HCT116 (cell line): Measurements from ENCODE around the gene PHF21A. TPM values are rescaled to one million over a fixed set of nuclear protein-coding genes. Genes with fewer than 3 reads are reported as not detected.

Experiments used
- ATAC-seq: fragments of 200-7000 bp; cut with Tn5 transposase; 2 replicates; pipeline ENCODE4 v1.9.1; 2020; ENCODE audit warnings: mild to moderate bottlenecking, moderate library complexity
- BruUV-seq: library from RNA; stranded (reverse); fragments of 400-500 nt; replicated peaks from 2 replicates; lab custom pipeline; 2021; lab: Mats Ljungman, UMichigan
- CTCF ChIA-PET: fragments of 300-600 bp; sonication (Branson Sonifier 250); formaldehyde crosslinking; loops from one replicate; lab custom pipeline; 2021; ENCODE audit warnings: antibody characterized with exemption; lab: Charles Lee
- POLR2A ChIA-PET: fragments of 300-600, 350-600 bp; sonication (Branson Sonifier 250); formaldehyde crosslinking; loops from one replicate; lab custom pipeline; 2021; ENCODE audit warnings: antibody characterized with exemption; lab: Charles Lee
- RAD21 ChIA-PET, 2 experiments: fragments of 300-600 bp; sonication (Branson Sonifier 250); formaldehyde crosslinking; loops; one replicate each; lab custom pipeline; 2023; ENCODE audit warnings: low total read pairs in 2 of 2; ENCODE audit not compliant: uncharacterized antibody in 2 of 2, unreplicated experiment in 2 of 2, low non-redundant PET in 1 of 2; lab: Charles Lee
- DNase-seq: peaks from one replicate; pipeline ENCODE4 v3.0.0-alpha.2; 2010; ENCODE audit warnings: low read depth, low spot score
- H2AFZ ChIP-seq: fragments of 200-600 bp; shearing (Covaris generic), sonication (generic); 2 replicates; pipeline ENCODE4 v1.6.1; 2017; ENCODE audit warnings: low read depth, mixed run types, mixed read lengths, antibody characterized with exemption, low read length; ENCODE audit not compliant: poor library complexity, severe bottlenecking
- H3K27ac ChIP-seq: 2 replicates; pipeline ENCODE4 v1.5.1; 2012; ENCODE audit warnings: low read depth, low read length
- H3K27me3 ChIP-seq: fragments of 200-600 bp; sonication (generic); 2 replicates; pipeline ENCODE4 v1.6.1; 2016; ENCODE audit warnings: mixed run types, low read length, mixed read lengths; ENCODE audit not compliant: insufficient read depth
- H3K36me3 ChIP-seq, 2 experiments: fragments of 200-500 bp in 1 of 2; fragments of 200-600 bp in 1 of 2; sonication (Bioruptor generic) in 1 of 2; sonication (generic) in 1 of 2; 2 replicates each; pipeline versions ENCODE4 v1.5.1 to v1.6.1; 2014 to 2016; ENCODE audit warnings: low read length in 2 of 2, inconsistent platforms in 1 of 2, mixed read lengths in 1 of 2, mixed run types in 1 of 2; ENCODE audit not compliant: insufficient read depth in 2 of 2, control insufficient read depth in 1 of 2
- H3K4me1 ChIP-seq, 2 experiments: fragments of 200-600 bp in 1 of 2; sonication (generic) in 1 of 2; 2 replicates each; pipeline versions ENCODE4 v1.5.1 to v1.6.1; 2012 to 2017; ENCODE audit warnings: low read length in 2 of 2, inconsistent platforms in 1 of 2, mild to moderate bottlenecking in 1 of 2, mixed read lengths in 1 of 2, mixed run types in 1 of 2, moderate library complexity in 1 of 2; ENCODE audit not compliant: insufficient read depth in 2 of 2, control insufficient read depth in 1 of 2
- H3K4me2 ChIP-seq: fragments of 200-600 bp; sonication (generic); 2 replicates; pipeline ENCODE4 v1.6.1; 2017; ENCODE audit warnings: mixed run types, low read length, mixed read lengths
- H3K4me3 ChIP-seq, 2 experiments: fragments of 200-600 bp in 1 of 2; sonication (generic) in 1 of 2; replicated peaks in 1 of 2; 2 replicates each; pipeline ENCODE4 v1.5.1; 2011 to 2016; ENCODE audit warnings: low read length in 2 of 2, control low read depth in 1 of 2, low read depth in 1 of 2, mild to moderate bottlenecking in 1 of 2, mixed read lengths in 1 of 2, mixed run types in 1 of 2
- H3K79me2 ChIP-seq: fragments of 200-600 bp; sonication (generic); 2 replicates; pipeline ENCODE4 v1.6.1; 2017; ENCODE audit warnings: mild to moderate bottlenecking, mixed run types, low read length, moderate library complexity, mixed read lengths; ENCODE audit not compliant: insufficient read depth
- H3K9ac ChIP-seq: fragments of 200-600 bp; sonication (generic); 2 replicates; pipeline ENCODE4 v1.6.1; 2016; ENCODE audit warnings: low read length, mixed read lengths
- H3K9me2 ChIP-seq: fragments of 200-600 bp; sonication (generic), shearing (Covaris generic); 2 replicates; pipeline ENCODE4 v1.6.1; 2017; ENCODE audit warnings: mixed run types, mild to moderate bottlenecking, moderate library complexity; ENCODE audit not compliant: insufficient read depth
- H3K9me3 ChIP-seq, 2 experiments: fragments of 200-500 bp in 1 of 2; fragments of 200-600 bp in 1 of 2; sonication (Bioruptor generic) in 1 of 2; sonication (generic) in 1 of 2; 2 replicates each; pipeline ENCODE4 v1.6.1; 2014 to 2017; ENCODE audit warnings: low read length in 2 of 2, mixed read lengths in 2 of 2, inconsistent platforms in 1 of 2, low read depth in 1 of 2, mild to moderate bottlenecking in 1 of 2, mixed run types in 1 of 2, moderate library complexity in 1 of 2; ENCODE audit not compliant: control insufficient read depth in 1 of 2, insufficient read depth in 1 of 2
- H4K20me1 ChIP-seq: fragments of 200-600 bp; sonication (generic), shearing (Covaris generic); 2 replicates; pipeline ENCODE4 v1.6.1; 2017; ENCODE audit warnings: mixed run types, mild to moderate bottlenecking, moderate library complexity; ENCODE audit not compliant: insufficient read depth
- CEBPB ChIP-seq: IDR thresholded peaks from 2 replicates; pipeline ENCODE4 v1.6.1; 2012; ENCODE audit warnings: low read depth
- EGR1 ChIP-seq: IDR thresholded peaks from 2 replicates; pipeline ENCODE4 v1.6.1; 2012; ENCODE audit warnings: low read depth
- ELF1 ChIP-seq: IDR thresholded peaks from 2 replicates; pipeline ENCODE4 v1.6.1; 2012; ENCODE audit warnings: low read depth, borderline replicate concordance
- EZH2 ChIP-seq: fragments of 200-600 bp; sonication (generic); IDR thresholded peaks from 2 replicates; pipeline ENCODE4 v1.6.1; 2017; ENCODE audit warnings: antibody characterized with exemption, mixed run types
- EZH2phosphoT487 ChIP-seq: fragments of 200-600 bp; IDR thresholded peaks from 2 replicates; pipeline ENCODE4 v1.6.1; 2018; ENCODE audit warnings: antibody characterized with exemption, borderline replicate concordance
- FOSL1 ChIP-seq: IDR thresholded peaks from 2 replicates; pipeline ENCODE4 v1.6.1; 2012; ENCODE audit warnings: low read depth
- JUND ChIP-seq: IDR thresholded peaks from 2 replicates; pipeline ENCODE4 v1.6.1; 2012
- POLR2AphosphoS5 ChIP-seq: IDR thresholded peaks from 2 replicates; pipeline ENCODE4 v1.6.1; 2011; ENCODE audit warnings: mild to moderate bottlenecking, low read depth, low read length, moderate library complexity
- RAD21 ChIP-seq: IDR thresholded peaks from 2 replicates; pipeline ENCODE4 v1.6.1; 2012; ENCODE audit warnings: low read depth, mild to moderate bottlenecking
- SRF ChIP-seq: IDR thresholded peaks from 2 replicates; pipeline ENCODE4 v1.6.1; 2012; ENCODE audit warnings: low read depth
- TCF7L2 ChIP-seq: IDR thresholded peaks from 2 replicates; pipeline ENCODE4 v1.7.0; 2011; ENCODE audit warnings: borderline replicate concordance, inconsistent platforms; ENCODE audit not compliant: insufficient read depth, insufficient read length; ENCODE audit errors: extremely low read depth
- YY1 ChIP-seq: IDR thresholded peaks from 2 replicates; pipeline ENCODE4 v1.6.1; 2011; ENCODE audit warnings: low read length, low read depth, moderate library complexity, mild to moderate bottlenecking; ENCODE audit not compliant: insufficient replicate concordance; ENCODE audit errors: extremely low read depth
- ZFX ChIP-seq: fragments of 450-650 bp; IDR thresholded peaks from 2 replicates; pipeline ENCODE4 v1.6.1; 2017
- ZNF274 ChIP-seq: fragments of 200-500 bp; sonication (Bioruptor generic); IDR thresholded peaks from 2 replicates; pipeline ENCODE4 v1.6.1; 2014; ENCODE audit warnings: mild to moderate bottlenecking, low read depth, low read length, inconsistent platforms
- intact Hi-C: fragments of 100-400 bp; cut with micrococcal nuclease; formaldehyde crosslinking; loops from 2 replicates; pipeline ENCODE4 v1.10.0; 2022
- total RNA-seq: library from RNA; stranded (reverse); gene quantifications from one replicate; pipeline ENCODE4 v1.2.1, GENCODE V29; 2021; ENCODE audit not compliant: unreplicated experiment
- TF ChIP-seq, protein P1 (sequence below): IDR thresholded peaks from 2 replicates; pipeline ENCODE4 v1.6.1; 2012
- TF ChIP-seq, protein P2 (sequence below): IDR thresholded peaks from 2 replicates; pipeline ENCODE4 v1.6.1; 2011; ENCODE audit warnings: mild to moderate bottlenecking, low read length, moderate library complexity; ENCODE audit not compliant: insufficient replicate concordance; ENCODE audit errors: extremely low read depth
- TF ChIP-seq, protein P3 (sequence below): IDR thresholded peaks from 2 replicates; pipeline ENCODE4 v1.6.1; 2012; ENCODE audit warnings: low read depth
- TF ChIP-seq, protein P4 (sequence below): IDR thresholded peaks from 2 replicates; pipeline ENCODE4 v1.6.1; 2012

The PHF21A gene
- total RNA-seq, 1 experiment from 2014 or later = 27.0 TPM

GRCh38 chr11:45895553-45896259, 225.5 kb downstream of the PHF21A start:
- intact Hi-C loops = no loop called here
- H3K27me3 ChIP-seq = no peaks in the 10 kb centered on the region
- ChIA-PET CTCF (no interaction called here), RAD21 (no interaction called here), POLR2A (no interaction called here)
- DNase-seq (no peak), ATAC-seq (no peak)
- no peaks in the 10 kb centered on the region for H3K36me3 ChIP-seq
- no TSS peak for BruUV-seq
- no peak overlapping the region for H3K27ac ChIP-seq
- no peaks in the 10 kb centered on the region for H4K20me1 ChIP-seq
- peaks cover 10 to 22% of the 10 kb centered on the region in 2 experiments; a peak in 3 of 4 replicates for H3K4me1 ChIP-seq
- no peaks in the 10 kb centered on the region for H3K9me2 ChIP-seq
- H3K4me3 ChIP-seq = no peak overlapping the region
- no peaks in the 10 kb centered on the region for H3K9me3 ChIP-seq
- no peak overlapping the region for H3K4me2 ChIP-seq
- no peak for TF ChIP-seq YY1
- TF ChIP-seq, protein P1, sequence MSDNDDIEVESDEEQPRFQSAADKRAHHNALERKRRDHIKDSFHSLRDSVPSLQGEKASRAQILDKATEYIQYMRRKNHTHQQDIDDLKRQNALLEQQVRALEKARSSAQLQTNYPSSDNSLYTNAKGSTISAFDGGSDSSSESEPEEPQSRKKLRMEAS = no peak
- no peak for TF ChIP-seq EZH2phosphoT487
- TF ChIP-seq, protein P2, sequence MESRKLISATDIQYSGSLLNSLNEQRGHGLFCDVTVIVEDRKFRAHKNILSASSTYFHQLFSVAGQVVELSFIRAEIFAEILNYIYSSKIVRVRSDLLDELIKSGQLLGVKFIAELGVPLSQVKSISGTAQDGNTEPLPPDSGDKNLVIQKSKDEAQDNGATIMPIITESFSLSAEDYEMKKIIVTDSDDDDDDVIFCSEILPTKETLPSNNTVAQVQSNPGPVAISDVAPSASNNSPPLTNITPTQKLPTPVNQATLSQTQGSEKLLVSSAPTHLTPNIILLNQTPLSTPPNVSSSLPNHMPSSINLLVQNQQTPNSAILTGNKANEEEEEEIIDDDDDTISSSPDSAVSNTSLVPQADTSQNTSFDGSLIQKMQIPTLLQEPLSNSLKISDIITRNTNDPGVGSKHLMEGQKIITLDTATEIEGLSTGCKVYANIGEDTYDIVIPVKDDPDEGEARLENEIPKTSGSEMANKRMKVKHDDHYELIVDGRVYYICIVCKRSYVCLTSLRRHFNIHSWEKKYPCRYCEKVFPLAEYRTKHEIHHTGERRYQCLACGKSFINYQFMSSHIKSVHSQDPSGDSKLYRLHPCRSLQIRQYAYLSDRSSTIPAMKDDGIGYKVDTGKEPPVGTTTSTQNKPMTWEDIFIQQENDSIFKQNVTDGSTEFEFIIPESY = no peak
- TF ChIP-seq TCF7L2 = no peak
- TF ChIP-seq RAD21 = no peak
- TF ChIP-seq SRF = no peak
- TF ChIP-seq CEBPB = no peak
- TF ChIP-seq EZH2 = no peak
- TF ChIP-seq EGR1 = no peak
- no peak for TF ChIP-seq JUND
- no peak for TF ChIP-seq POLR2AphosphoS5
- TF ChIP-seq ZNF274 = no peak
- no peak for TF ChIP-seq ELF1
- no peak for TF ChIP-seq FOSL1
- no peak for TF ChIP-seq ZFX
- TF ChIP-seq, protein P3, sequence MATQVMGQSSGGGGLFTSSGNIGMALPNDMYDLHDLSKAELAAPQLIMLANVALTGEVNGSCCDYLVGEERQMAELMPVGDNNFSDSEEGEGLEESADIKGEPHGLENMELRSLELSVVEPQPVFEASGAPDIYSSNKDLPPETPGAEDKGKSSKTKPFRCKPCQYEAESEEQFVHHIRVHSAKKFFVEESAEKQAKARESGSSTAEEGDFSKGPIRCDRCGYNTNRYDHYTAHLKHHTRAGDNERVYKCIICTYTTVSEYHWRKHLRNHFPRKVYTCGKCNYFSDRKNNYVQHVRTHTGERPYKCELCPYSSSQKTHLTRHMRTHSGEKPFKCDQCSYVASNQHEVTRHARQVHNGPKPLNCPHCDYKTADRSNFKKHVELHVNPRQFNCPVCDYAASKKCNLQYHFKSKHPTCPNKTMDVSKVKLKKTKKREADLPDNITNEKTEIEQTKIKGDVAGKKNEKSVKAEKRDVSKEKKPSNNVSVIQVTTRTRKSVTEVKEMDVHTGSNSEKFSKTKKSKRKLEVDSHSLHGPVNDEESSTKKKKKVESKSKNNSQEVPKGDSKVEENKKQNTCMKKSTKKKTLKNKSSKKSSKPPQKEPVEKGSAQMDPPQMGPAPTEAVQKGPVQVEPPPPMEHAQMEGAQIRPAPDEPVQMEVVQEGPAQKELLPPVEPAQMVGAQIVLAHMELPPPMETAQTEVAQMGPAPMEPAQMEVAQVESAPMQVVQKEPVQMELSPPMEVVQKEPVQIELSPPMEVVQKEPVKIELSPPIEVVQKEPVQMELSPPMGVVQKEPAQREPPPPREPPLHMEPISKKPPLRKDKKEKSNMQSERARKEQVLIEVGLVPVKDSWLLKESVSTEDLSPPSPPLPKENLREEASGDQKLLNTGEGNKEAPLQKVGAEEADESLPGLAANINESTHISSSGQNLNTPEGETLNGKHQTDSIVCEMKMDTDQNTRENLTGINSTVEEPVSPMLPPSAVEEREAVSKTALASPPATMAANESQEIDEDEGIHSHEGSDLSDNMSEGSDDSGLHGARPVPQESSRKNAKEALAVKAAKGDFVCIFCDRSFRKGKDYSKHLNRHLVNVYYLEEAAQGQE = no peak
- TF ChIP-seq, protein P4, sequence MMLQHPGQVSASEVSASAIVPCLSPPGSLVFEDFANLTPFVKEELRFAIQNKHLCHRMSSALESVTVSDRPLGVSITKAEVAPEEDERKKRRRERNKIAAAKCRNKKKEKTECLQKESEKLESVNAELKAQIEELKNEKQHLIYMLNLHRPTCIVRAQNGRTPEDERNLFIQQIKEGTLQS = no peak
- H3K79me2 ChIP-seq = no peaks in the 10 kb centered on the region
- no peak overlapping the region for H2AFZ ChIP-seq
- H3K9ac ChIP-seq = no peak overlapping the region
